Caco-2 (cell line): ENCODE data around the gene ZNF254. TPM values are rescaled to one million over a fixed set of nuclear protein-coding genes. Genes with fewer than 3 reads are reported as not detected.
"Not testable (repeated sequence)": the region's sequence is repeated elsewhere in the genome, so short reads cannot be mapped to it uniquely, and the experiment has no call there.

Experiments
- BruUV-seq: library from RNA; stranded (reverse); fragments of 400-500 nt; replicated peaks from 2 replicates; lab custom pipeline; 2021; lab: Mats Ljungman, UMichigan
- CTCF ChIA-PET: fragments of 300-600 bp; sonication (Branson Sonifier 250); formaldehyde crosslinking; loops from one replicate; lab custom pipeline; 2022; ENCODE audit warnings: antibody characterized with exemption; lab: Charles Lee
- POLR2A ChIA-PET: fragments of 300-600 bp; sonication (Branson Sonifier 250); formaldehyde crosslinking; loops from one replicate; lab custom pipeline; 2022; ENCODE audit warnings: antibody characterized with exemption; lab: Charles Lee
- DNase-seq, 2 experiments: peaks; one replicate each; pipeline versions ENCODE4 v3.0.0 to v3.0.0-alpha.2; 2020 to 2022
- H3K27me3 ChIP-seq: replicated peaks from 2 replicates; pipeline ENCODE4 v1.6.0; 2011; ENCODE audit warnings: low read length; ENCODE audit not compliant: control insufficient read depth, insufficient read depth
- H3K36me3 ChIP-seq: 2 replicates; pipeline ENCODE4 v1.5.1; 2011; ENCODE audit warnings: low read length; ENCODE audit not compliant: control insufficient read depth, insufficient read depth
- H3K4me1 ChIP-seq: fragments of 250-450 bp; sonication (Bioruptor Pico); 2 replicates; pipeline ENCODE4 v1.5.1; 2020; ENCODE audit warnings: mild to moderate bottlenecking
- H3K4me3 ChIP-seq: 2 replicates; pipeline ENCODE4 v1.5.1; 2011; ENCODE audit warnings: low read depth, mild to moderate bottlenecking, control low read depth, low read length
- H3K9me3 ChIP-seq: fragments of 250-450 bp; sonication (Bioruptor Pico); 2 replicates; pipeline ENCODE4 v1.5.1; 2020; ENCODE audit warnings: mild to moderate bottlenecking, moderate library complexity
- H3K27ac Mint-ChIP-seq: one replicate; pipeline ENCODE4 v1.8.0; 2022; ENCODE audit warnings: mixed read lengths; ENCODE audit not compliant: unreplicated experiment
- H3K27me3 Mint-ChIP-seq: one replicate; pipeline ENCODE4 v1.8.0; 2022; ENCODE audit warnings: mixed read lengths; ENCODE audit not compliant: insufficient read depth, unreplicated experiment
- H3K36me3 Mint-ChIP-seq: one replicate; pipeline ENCODE4 v1.8.0; 2022; ENCODE audit warnings: mild to moderate bottlenecking, mixed read lengths; ENCODE audit not compliant: insufficient read depth, unreplicated experiment
- H3K4me1 Mint-ChIP-seq: one replicate; pipeline ENCODE4 v1.8.0; 2022; ENCODE audit warnings: low read depth, mixed read lengths; ENCODE audit not compliant: unreplicated experiment
- H3K4me3 Mint-ChIP-seq: one replicate; pipeline ENCODE4 v1.8.0; 2022; ENCODE audit warnings: mild to moderate bottlenecking, moderate library complexity, mixed read lengths; ENCODE audit not compliant: unreplicated experiment
- H3K9me3 Mint-ChIP-seq: one replicate; pipeline ENCODE4 v1.8.0; 2022; ENCODE audit warnings: mixed read lengths; ENCODE audit not compliant: unreplicated experiment
- CTCF ChIP-seq, 2 experiments: fragments of 200-600 bp in 1 of 2; IDR thresholded peaks; 1 replicate in 1 of 2; 2 replicates in 1 of 2; pipeline versions ENCODE4 v1.5.1 to v1.8.0; 2011 to 2022; ENCODE audit warnings: antibody characterized with exemption in 1 of 2, control low read depth in 1 of 2, inconsistent platforms in 1 of 2, low read depth in 1 of 2, low read length in 1 of 2, mild to moderate bottlenecking in 1 of 2, moderate library complexity in 1 of 2; ENCODE audit not compliant: insufficient read depth in 1 of 2, severe bottlenecking in 1 of 2, unreplicated experiment in 1 of 2
- intact Hi-C: fragments of 100-400 bp; cut with micrococcal nuclease; formaldehyde crosslinking; loops from one replicate; pipeline ENCODE4 v1.10.0; 2022; ENCODE audit not compliant: unreplicated experiment
- total RNA-seq: library from RNA; stranded (reverse); gene quantifications from 2 replicates; pipeline ENCODE4 v1.2.3, GENCODE V29; 2022

The ZNF254 gene
- total RNA-seq, 1 experiment from 2014 or later = 16.5 TPM

- Mint-ChIP-seq H3K27me3 (no peaks in the 10 kb centered on the region), H3K27ac (no peak overlapping the region), H3K9me3 (peaks cover 13% of the 10 kb centered on the region), H3K4me1 (no peaks in the 10 kb centered on the region), H3K36me3 (peaks cover 55% of the 10 kb centered on the region), H3K4me3 (no peak overlapping the region)
- no peaks in the 10 kb centered on the region for H3K27me3 ChIP-seq
- no TSS peak for BruUV-seq
- no peak overlapping the region for H3K4me3 ChIP-seq
- no peaks in the 10 kb centered on the region for H3K4me1 ChIP-seq
- H3K9me3 ChIP-seq = no peaks in the 10 kb centered on the region; the same call in 1 of the 2 replicates
- no peaks in the 10 kb centered on the region; the same call in 1 of the 2 replicates for H3K36me3 ChIP-seq
- POLR2A ChIA-PET = no interaction called here
- no peak for DNase-seq
- intact Hi-C loops = no loop called here
- no peak for TF ChIP-seq CTCF (IDR thresholded peaks at IDR 0.05; ENCODE audit: insufficient read depth in 1 of 2, low read depth in 1 of 2, low read length in 1 of 2, severe bottlenecking in 1 of 2, unreplicated experiment in 1 of 2)
- CTCF ChIA-PET = no interaction called here
These were observed 14.3 kb upstream of the ZNF254 start for GRCh38 chr19:24072720-24073119.

DNA sequence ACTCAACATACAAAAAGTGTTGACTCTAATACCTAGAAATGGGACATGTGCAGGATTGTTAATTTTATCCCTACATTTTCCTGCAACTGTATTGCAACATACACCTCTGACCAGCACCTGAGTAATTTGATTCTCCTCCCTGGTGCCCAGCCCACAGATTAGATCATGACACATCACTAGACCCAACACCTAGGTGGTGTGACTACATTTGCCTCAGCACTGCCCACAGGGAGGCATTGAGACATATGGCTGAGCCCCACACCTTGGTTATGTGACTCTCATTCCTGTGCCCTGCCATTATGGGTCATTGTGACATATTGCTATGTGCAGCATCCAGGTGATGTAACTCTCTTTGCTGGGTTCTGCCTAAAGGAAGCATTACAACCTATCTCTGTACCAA is 13.2 kb upstream of the ZNF254 start:
- CTCF ChIA-PET = no interaction called here
- Histone ChIP-seq H3K9me3 (no peaks in the 10 kb centered on the region; the same call in 1 of the 2 replicates), H3K4me3 (no peak overlapping the region), H3K4me1 (no peaks in the 10 kb centered on the region), H3K36me3 (no peaks in the 10 kb centered on the region; the same call in 1 of the 2 replicates), H3K27me3 (no peaks in the 10 kb centered on the region)
- Mint-ChIP-seq H3K36me3 (peaks cover 44% of the 10 kb centered on the region), H3K9me3 (peaks cover 13% of the 10 kb centered on the region), H3K4me1 (no peaks in the 10 kb centered on the region), H3K27ac (no peak overlapping the region), H3K4me3 (no peak overlapping the region), H3K27me3 (no peaks in the 10 kb centered on the region)
- no TSS peak for BruUV-seq
- intact Hi-C loops = no loop called here
- TF ChIP-seq CTCF (IDR thresholded peaks at IDR 0.05; ENCODE audit: insufficient read depth in 1 of 2, low read depth in 1 of 2, low read length in 1 of 2, severe bottlenecking in 1 of 2, unreplicated experiment in 1 of 2) = no peak
- POLR2A ChIA-PET = no interaction called here
- DNase-seq = no peak

- H3K4me1 Mint-ChIP-seq = no peaks in the 10 kb centered on the region
- POLR2A ChIA-PET = no interaction called here
- peaks cover 22% of the 10 kb centered on the region for H3K9me3 Mint-ChIP-seq
- no peak for DNase-seq
- no TSS peak for BruUV-seq
- no peaks in the 10 kb centered on the region for H3K27me3 ChIP-seq
- no peaks in the 10 kb centered on the region for H3K4me1 ChIP-seq
- H3K9me3 ChIP-seq = no peaks in the 10 kb centered on the region; the same call in 1 of the 2 replicates
- H3K36me3 Mint-ChIP-seq = peaks cover 50% of the 10 kb centered on the region
- no peak overlapping the region for H3K27ac Mint-ChIP-seq
- TF ChIP-seq CTCF (IDR thresholded peaks at IDR 0.05; ENCODE audit: insufficient read depth in 1 of 2, low read depth in 1 of 2, low read length in 1 of 2, severe bottlenecking in 1 of 2, unreplicated experiment in 1 of 2) = no peak
- no peaks in the 10 kb centered on the region; the same call in 1 of the 2 replicates for H3K36me3 ChIP-seq
- no peaks in the 10 kb centered on the region for H3K27me3 Mint-ChIP-seq
- CTCF ChIA-PET = no interaction called here
- intact Hi-C loops = no loop called here
- no peak overlapping the region for H3K4me3 Mint-ChIP-seq
- no peak overlapping the region for H3K4me3 ChIP-seq
These were observed 12.1 kb upstream of the ZNF254 start for GRCh38 chr19:24074720-24075454.

DNA sequence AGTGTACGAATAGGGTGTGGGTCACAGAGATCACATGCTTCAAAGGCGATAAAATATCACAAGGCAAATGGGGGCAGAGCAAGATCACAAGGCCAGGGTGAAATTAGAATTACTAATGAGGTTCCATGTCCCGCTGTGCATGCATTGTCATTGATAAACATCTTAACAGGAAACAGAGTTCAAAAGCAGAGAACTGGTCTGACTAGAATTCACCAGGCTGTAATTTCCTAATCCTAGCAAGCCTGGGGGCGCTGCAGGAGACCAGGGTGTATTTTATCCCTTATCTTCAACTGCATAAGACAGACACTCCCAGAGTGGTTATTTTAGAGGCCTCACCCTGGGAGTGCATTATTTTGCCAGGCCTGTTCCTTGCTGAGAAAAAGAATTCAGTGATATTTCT is 11.5 kb upstream of the ZNF254 start:
- peaks cover 24% of the 10 kb centered on the region for H3K9me3 Mint-ChIP-seq
- H3K4me1 ChIP-seq, H3K27me3 Mint-ChIP-seq, H3K27me3 ChIP-seq, intact Hi-C loops, BruUV-seq, H3K36me3 ChIP-seq, POLR2A ChIA-PET, CTCF ChIA-PET, H3K27ac Mint-ChIP-seq, H3K4me1 Mint-ChIP-seq, H3K4me3 ChIP-seq, H3K4me3 Mint-ChIP-seq, H3K9me3 ChIP-seq: not testable (repeated sequence)
- peaks cover 57% of the 10 kb centered on the region for H3K36me3 Mint-ChIP-seq
- DNase-seq = peak in 1 of 2 experiments; percentile 21
